Mesendoderm (in vitro differentiated cells): ENCODE measurements around the gene HMGN4.

Source experiments
- DNase-seq: peaks from one replicate; pipeline ENCODE4 v3.0.0; 2013
- H2AK5ac ChIP-seq: 2 replicates; pipeline ENCODE4 v1.6.1; 2013; ENCODE audit warnings: low read length, inconsistent platforms
- H2BK120ac ChIP-seq: 2 replicates; pipeline ENCODE4 v1.6.1; 2013; ENCODE audit warnings: low read depth, mild to moderate bottlenecking, low read length, moderate library complexity, mixed read lengths
- H2BK15ac ChIP-seq: replicated peaks from 2 replicates; pipeline ENCODE4 v1.6.1; 2013; ENCODE audit warnings: low read depth, mild to moderate bottlenecking, moderate library complexity
- H2BK5ac ChIP-seq: 2 replicates; pipeline ENCODE4 v1.6.1; 2013; ENCODE audit warnings: low read length, inconsistent platforms
- H3K18ac ChIP-seq: 2 replicates; pipeline ENCODE4 v1.6.1; 2013; ENCODE audit warnings: mild to moderate bottlenecking, low read length, mixed read lengths
- H3K23ac ChIP-seq: one replicate; pipeline ENCODE4 v1.6.1; 2013; ENCODE audit warnings: low read length
- H3K27ac ChIP-seq: 2 replicates; pipeline ENCODE4 v1.5.1; 2013; ENCODE audit warnings: low read depth, mild to moderate bottlenecking, inconsistent platforms, low read length, moderate library complexity
- H3K27me3 ChIP-seq: 2 replicates; pipeline ENCODE4 v1.6.1; 2013; ENCODE audit warnings: low read length, control low read depth, mild to moderate bottlenecking, inconsistent platforms; ENCODE audit not compliant: insufficient read depth, poor library complexity
- H3K36me3 ChIP-seq: 2 replicates; pipeline ENCODE4 v1.6.1; 2013; ENCODE audit warnings: low read length, inconsistent platforms; ENCODE audit not compliant: control insufficient read depth, insufficient read depth
- H3K4ac ChIP-seq: one replicate; pipeline ENCODE4 v1.6.1; 2013; ENCODE audit warnings: low read depth, mild to moderate bottlenecking, low read length, moderate library complexity
- H3K4me1 ChIP-seq: 2 replicates; pipeline ENCODE4 v1.6.1; 2013; ENCODE audit warnings: low read depth, low read length, inconsistent platforms; ENCODE audit not compliant: control insufficient read depth
- H3K4me2 ChIP-seq: 2 replicates; pipeline ENCODE4 v1.6.1; 2013; ENCODE audit warnings: low read length
- H3K4me3 ChIP-seq: 2 replicates; pipeline ENCODE4 v1.5.1; 2013; ENCODE audit warnings: mild to moderate bottlenecking, low read length
- H3K56ac ChIP-seq: one replicate; pipeline ENCODE4 v1.6.1; 2013; ENCODE audit warnings: low read length
- H3K79me1 ChIP-seq: 2 replicates; pipeline ENCODE4 v1.6.1; 2013; ENCODE audit warnings: low read length, inconsistent platforms
- H3K79me2 ChIP-seq: 2 replicates; pipeline ENCODE4 v1.6.1; 2013; ENCODE audit warnings: mild to moderate bottlenecking, low read length; ENCODE audit not compliant: control insufficient read depth, insufficient read depth
- H3K9ac ChIP-seq: 2 replicates; pipeline ENCODE4 v1.6.1; 2013; ENCODE audit warnings: low read length, inconsistent platforms
- H4K5ac ChIP-seq: one replicate; pipeline ENCODE4 v1.6.1; 2013; ENCODE audit warnings: low read length
- H4K8ac ChIP-seq: one replicate; pipeline ENCODE4 v1.6.1; 2013; ENCODE audit warnings: low read depth, mild to moderate bottlenecking, control low read depth, low read length, moderate library complexity
- WGBS: extraction: QIAGEN DNeasy Blood & Tissue Kit; methylation state at CpG from one replicate; pipeline ENCODE4 v1.1.7; 2013; ENCODE audit warnings: low lambda C conversion rate, missing lambda C conversion rate; ENCODE audit not compliant: insufficient coverage; ENCODE audit errors: extremely low coverage; 5-methylcytosine and 5-hydroxymethylcytosine counted together

The HMGN4 gene

GRCh38 chr6:26532699-26533531 is 5.3 kb upstream of the HMGN4 start:
- no peak overlapping the region for H3K4ac ChIP-seq
- H3K4me2 ChIP-seq: peak overlapping the region; percentile 37
- no peaks in the 10 kb centered on the region for H3K79me1 ChIP-seq
- H4K5ac ChIP-seq: no peak overlapping the region
- H3K27ac ChIP-seq: no peak overlapping the region
- peak overlapping the region; percentile 30 for H3K4me3 ChIP-seq
- H3K23ac ChIP-seq: no peak overlapping the region
- H2BK15ac ChIP-seq: no peak overlapping the region
- H4K8ac ChIP-seq: no peak overlapping the region
- H2AK5ac ChIP-seq: no peak overlapping the region
- H3K9ac ChIP-seq: peak overlapping the region; percentile 44
- no peak overlapping the region for H2BK120ac ChIP-seq
- H3K4me1 ChIP-seq: no peaks in the 10 kb centered on the region
- peak overlapping the region; percentile 71 for H3K56ac ChIP-seq
- peak; percentile 92 for DNase-seq
- no peak overlapping the region for H2BK5ac ChIP-seq
- H3K18ac ChIP-seq: peak overlapping the region; percentile 85
- no CpG with 5 or more reads among the region's 28 CpGs for WGBS
- H3K27me3 ChIP-seq: no peaks in the 10 kb centered on the region
- no peaks in the 10 kb centered on the region for H3K36me3 ChIP-seq
- no peaks in the 10 kb centered on the region for H3K79me2 ChIP-seq

- Histone ChIP-seq H3K23ac (no peak overlapping the region), H3K79me2 (no peaks in the 10 kb centered on the region), H3K79me1 (no peaks in the 10 kb centered on the region), H4K5ac (no peak overlapping the region), H3K4me3 (peak overlapping the region; percentile 30), H2BK15ac (no peak overlapping the region), H3K4ac (no peak overlapping the region), H2BK5ac (no peak overlapping the region), H3K18ac (no peak overlapping the region), H2BK120ac (no peak overlapping the region), H3K56ac (no peak overlapping the region), H4K8ac (no peak overlapping the region), H3K27me3 (no peaks in the 10 kb centered on the region), H3K4me2 (peak overlapping the region; percentile 37), H3K4me1 (no peaks in the 10 kb centered on the region), H3K27ac (no peak overlapping the region), H2AK5ac (no peak overlapping the region), H3K36me3 (no peaks in the 10 kb centered on the region), H3K9ac (peak overlapping the region; percentile 44)
- WGBS: no CpG with 5 or more reads among the region's 1 CpG
- DNase-seq: no peak
Observed at GRCh38 chr6:26533532-26533931, 4.6 kb upstream of the HMGN4 start.

GRCh38 chr6:26534681-26535465 is 3.3 kb upstream of the HMGN4 start:
- Histone ChIP-seq H3K23ac (no peak overlapping the region), H3K27ac (no peak overlapping the region), H3K4me3 (no peak overlapping the region), H3K4me2 (no peak overlapping the region), H2BK5ac (no peak overlapping the region), H3K9ac (no peak overlapping the region), H2BK15ac (no peak overlapping the region), H3K56ac (no peak overlapping the region), H3K18ac (no peak overlapping the region), H2AK5ac (no peak overlapping the region), H3K27me3 (no peaks in the 10 kb centered on the region), H3K4ac (no peak overlapping the region), H3K79me2 (peaks cover 4% of the 10 kb centered on the region), H4K5ac (no peak overlapping the region), H4K8ac (no peak overlapping the region), H3K4me1 (no peaks in the 10 kb centered on the region), H2BK120ac (no peak overlapping the region), H3K79me1 (peaks cover 3% of the 10 kb centered on the region), H3K36me3 (no peaks in the 10 kb centered on the region)
- no CpG with 5 or more reads among the region's 6 CpGs for WGBS
- DNase-seq: no peak

- H2BK5ac ChIP-seq: no peak overlapping the region
- peak overlapping the region; percentile 79 for H3K56ac ChIP-seq
- H3K27me3 ChIP-seq: no peaks in the 10 kb centered on the region
- no peak overlapping the region for H3K23ac ChIP-seq
- H2BK120ac ChIP-seq: no peak overlapping the region
- H3K27ac ChIP-seq: no peak overlapping the region
- no peak overlapping the region for H4K8ac ChIP-seq
- H3K4me1 ChIP-seq: no peaks in the 10 kb centered on the region
- no peak overlapping the region for H3K18ac ChIP-seq
- H3K79me1 ChIP-seq: peaks cover 7% of the 10 kb centered on the region
- no peak overlapping the region for H2AK5ac ChIP-seq
- peaks cover 7% of the 10 kb centered on the region for H3K79me2 ChIP-seq
- peak overlapping the region; percentile 57 for H3K4me3 ChIP-seq
- no peaks in the 10 kb centered on the region for H3K36me3 ChIP-seq
- H2BK15ac ChIP-seq: no peak overlapping the region
- peak overlapping the region; percentile 39 for H3K4me2 ChIP-seq
- H3K4ac ChIP-seq: peak overlapping the region; percentile 79
- H4K5ac ChIP-seq: no peak overlapping the region
- peak; percentile 77 for DNase-seq
- WGBS: no CpG with 5 or more reads among the region's 12 CpGs
- peak overlapping the region; percentile 64 for H3K9ac ChIP-seq
Observed at GRCh38 chr6:26536571-26537159, 1.5 kb upstream of the HMGN4 start.

GRCh38 chr6:26537160-26537845 is 863 bp upstream of the HMGN4 start:
- Histone ChIP-seq H4K8ac (no peak overlapping the region), H2AK5ac (no peak overlapping the region), H3K9ac (peak overlapping the region; percentile 85), H2BK15ac (no peak overlapping the region), H3K36me3 (no peaks in the 10 kb centered on the region), H3K27me3 (no peaks in the 10 kb centered on the region), H3K4me3 (peak overlapping the region; percentile 82), H3K4me1 (no peaks in the 10 kb centered on the region), H3K79me1 (peaks cover 7% of the 10 kb centered on the region), H3K23ac (no peak overlapping the region), H3K4ac (peak overlapping the region; percentile 79), H3K56ac (peak overlapping the region; percentile 87), H3K27ac (peak overlapping the region; percentile 79), H3K79me2 (peaks cover 7% of the 10 kb centered on the region), H4K5ac (no peak overlapping the region), H2BK120ac (no peak overlapping the region), H3K18ac (peak overlapping the region; percentile 85), H2BK5ac (no peak overlapping the region), H3K4me2 (peak overlapping the region; percentile 67)
- peak; percentile 99 for DNase-seq
- WGBS: no CpG with 5 or more reads among the region's 37 CpGs
